Sigmoid colon (tissue), 7 donors: ENCODE data around the gene MYORG. TPM values are rescaled to one million over a fixed set of nuclear protein-coding genes. Genes with fewer than 3 reads are reported as not detected.

Experiments
- DNase-seq: peaks from one replicate; pipeline ENCODE4 v3.0.0-alpha.2; 2019
- H3K27ac ChIP-seq, 4 donors: fragments of 200-600 bp; sonication (generic); one replicate each; pipeline ENCODE4 v1.5.1; 2016 to 2019; ENCODE audit warnings: mild to moderate bottlenecking in 1 of 4
- H3K27me3 ChIP-seq, 3 donors: fragments of 200-600 bp; sonication (generic); one replicate each; pipeline ENCODE4 v1.5.1; 2019; ENCODE audit warnings: mild to moderate bottlenecking in 1 of 3
- H3K36me3 ChIP-seq, 4 donors: fragments of 200-600 bp; sonication (generic); one replicate each; pipeline ENCODE4 v1.5.1; 2016 to 2019
- H3K4me1 ChIP-seq, 4 donors: fragments of 200-600 bp; sonication (generic); one replicate each; pipeline ENCODE4 v1.5.1; 2017 to 2019
- H3K4me3 ChIP-seq, 4 donors: fragments of 200-600 bp; sonication (generic); one replicate each; pipeline ENCODE4 v1.5.1; 2017 to 2019; ENCODE audit warnings: mild to moderate bottlenecking in 2 of 4, moderate library complexity in 1 of 4
- H3K9me3 ChIP-seq, 4 donors: fragments of 200-600 bp in 3 of 4; sonication (generic) in 3 of 4; one replicate each; pipeline versions ENCODE4 v1.5.1 to v1.6.1; 2013 to 2019
- EP300 ChIP-seq, 4 donors: sonication (generic); formaldehyde crosslinking; IDR thresholded peaks; one replicate each; pipeline ENCODE4 v1.6.1; 2017; ENCODE audit warnings: antibody characterized with exemption in 4 of 4
- POLR2A ChIP-seq, 2 donors: fragments of 450-650 bp; IDR thresholded peaks; one replicate each; pipeline ENCODE4 v1.6.1; 2016; ENCODE audit warnings: antibody characterized with exemption in 2 of 2, mild to moderate bottlenecking in 2 of 2, moderate library complexity in 2 of 2
- POLR2AphosphoS5 ChIP-seq, 4 donors: sonication (generic); formaldehyde crosslinking; IDR thresholded peaks; one replicate each; pipeline ENCODE4 v1.6.1; 2017; ENCODE audit warnings: antibody characterized with exemption in 4 of 4
- WGBS, 2 donors: extraction: QIAGEN DNeasy Blood & Tissue Kit; methylation state at CpG; one replicate each; pipeline ENCODE4 v1.1.7; 2013; 5-methylcytosine and 5-hydroxymethylcytosine counted together
- intact Hi-C: fragments of 100-400 bp; cut with DNase I; formaldehyde crosslinking; loops from one replicate; pipeline ENCODE4 v1.15.1; 2023
- polyA plus RNA-seq, 3 donors: library from polyadenylated mRNA; stranded (reverse); fragments of 200-250 nt; gene quantifications; one replicate each; pipeline ENCODE4 v1.2.3, GENCODE V29; 2013
- total RNA-seq, 4 donors: library from RNA; depleted of rRNA; stranded (reverse); fragments of >200 nt; gene quantifications; one replicate each; pipeline ENCODE4 v1.1.0, GENCODE V29; 2016
- TF ChIP-seq, protein P1 (sequence below), 4 experiments: fragments of 450-650 bp in 3 of 4; fragments of 200-600 bp in 1 of 4; IDR thresholded peaks; one replicate each; pipeline ENCODE4 v1.5.1; 2016 to 2019; ENCODE audit warnings: antibody characterized with exemption in 4 of 4, mild to moderate bottlenecking in 3 of 4, moderate library complexity in 2 of 4
- donor health status: healthy with polysubstance abuse.
- donor health status: Bipolar disorder and iron deficiency.
- donor health status: healthy.

MYORG gene
- total and polyA plus RNA-seq, 7 donors: 3.0 to 23.5 (median 18.5) TPM

DNA sequence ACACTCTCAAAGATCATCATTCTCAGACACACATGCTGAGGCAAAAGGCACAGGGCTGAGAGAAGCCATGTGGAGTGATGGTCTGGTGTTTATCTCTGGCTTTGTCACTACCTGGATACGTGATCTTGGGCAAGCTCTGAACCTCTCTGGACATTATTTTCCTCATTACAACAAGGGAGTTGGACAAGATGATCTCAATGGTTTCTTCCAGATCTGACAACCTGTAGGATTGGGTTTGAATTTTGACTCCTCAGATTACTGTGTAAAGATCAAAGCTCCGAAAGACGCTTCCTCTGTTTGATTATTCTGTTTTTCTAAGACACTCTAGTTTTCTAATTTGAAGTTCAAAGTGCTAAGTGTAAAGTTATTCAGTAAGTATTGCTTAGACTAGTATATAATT is 27.4 kb downstream of the MYORG start:
- no peaks in the 10 kb centered on the region for H3K36me3 ChIP-seq
- 90 to 96% methylated on average over 3 of the region's 3 CpGs for WGBS, 2 donors
- no peaks in the 10 kb centered on the region for H3K9me3 ChIP-seq
- TF ChIP-seq POLR2A (IDR thresholded peaks at IDR 0.05): no peak
- no peak for TF ChIP-seq EP300 (IDR thresholded peaks at IDR 0.05)
- TF ChIP-seq POLR2AphosphoS5 (IDR thresholded peaks at IDR 0.05): no peak
- TF ChIP-seq, protein P1, sequence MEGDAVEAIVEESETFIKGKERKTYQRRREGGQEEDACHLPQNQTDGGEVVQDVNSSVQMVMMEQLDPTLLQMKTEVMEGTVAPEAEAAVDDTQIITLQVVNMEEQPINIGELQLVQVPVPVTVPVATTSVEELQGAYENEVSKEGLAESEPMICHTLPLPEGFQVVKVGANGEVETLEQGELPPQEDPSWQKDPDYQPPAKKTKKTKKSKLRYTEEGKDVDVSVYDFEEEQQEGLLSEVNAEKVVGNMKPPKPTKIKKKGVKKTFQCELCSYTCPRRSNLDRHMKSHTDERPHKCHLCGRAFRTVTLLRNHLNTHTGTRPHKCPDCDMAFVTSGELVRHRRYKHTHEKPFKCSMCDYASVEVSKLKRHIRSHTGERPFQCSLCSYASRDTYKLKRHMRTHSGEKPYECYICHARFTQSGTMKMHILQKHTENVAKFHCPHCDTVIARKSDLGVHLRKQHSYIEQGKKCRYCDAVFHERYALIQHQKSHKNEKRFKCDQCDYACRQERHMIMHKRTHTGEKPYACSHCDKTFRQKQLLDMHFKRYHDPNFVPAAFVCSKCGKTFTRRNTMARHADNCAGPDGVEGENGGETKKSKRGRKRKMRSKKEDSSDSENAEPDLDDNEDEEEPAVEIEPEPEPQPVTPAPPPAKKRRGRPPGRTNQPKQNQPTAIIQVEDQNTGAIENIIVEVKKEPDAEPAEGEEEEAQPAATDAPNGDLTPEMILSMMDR (IDR thresholded peaks at IDR 0.05): no peak
- peaks cover 2 to 33% (median 30%) of the 10 kb centered on the region in 4 donors for H3K4me1 ChIP-seq
- no peak overlapping the region for H3K4me3 ChIP-seq
- intact Hi-C loops: no loop called here
- H3K27ac ChIP-seq: no peak overlapping the region
- H3K27me3 ChIP-seq: no peaks in the 10 kb centered on the region
- no peak for DNase-seq

DNA sequence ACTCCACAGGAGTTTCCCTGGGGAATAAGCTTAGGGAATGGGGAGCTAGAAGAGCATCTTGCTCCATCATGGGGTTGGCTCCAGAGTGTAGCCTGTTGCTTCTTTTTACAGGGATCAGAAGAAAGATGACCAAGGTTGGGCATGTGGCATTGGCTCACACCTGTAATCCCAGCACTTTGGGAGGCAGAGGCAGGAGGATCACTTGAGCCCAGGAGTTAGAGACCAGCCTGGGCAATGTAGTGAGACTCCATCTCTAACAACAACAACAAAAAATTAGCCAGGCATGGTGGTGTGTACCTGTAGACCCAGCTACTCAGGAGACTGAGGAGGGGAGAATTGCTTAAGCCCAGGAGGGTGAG is 28.9 kb downstream of the MYORG start:
- H3K4me1 ChIP-seq: peaks cover 2 to 48% (median 45%) of the 10 kb centered on the region in 4 donors
- no peaks in the 10 kb centered on the region for H3K9me3 ChIP-seq
- H3K27ac ChIP-seq: peak overlapping the region in 3 of 4 donors; percentile 88 to 93 (median 91)
- no peaks in the 10 kb centered on the region for H3K36me3 ChIP-seq
- TF ChIP-seq, protein P1 (IDR thresholded peaks at IDR 0.05): no peak
- no peak for TF ChIP-seq POLR2A (IDR thresholded peaks at IDR 0.05)
- TF ChIP-seq POLR2AphosphoS5 (IDR thresholded peaks at IDR 0.05): no peak
- no peak for TF ChIP-seq EP300 (IDR thresholded peaks at IDR 0.05)
- no peaks in the 10 kb centered on the region for H3K27me3 ChIP-seq
- intact Hi-C loops: no loop called here
- H3K4me3 ChIP-seq: no peak overlapping the region
- no peak for DNase-seq

DNA sequence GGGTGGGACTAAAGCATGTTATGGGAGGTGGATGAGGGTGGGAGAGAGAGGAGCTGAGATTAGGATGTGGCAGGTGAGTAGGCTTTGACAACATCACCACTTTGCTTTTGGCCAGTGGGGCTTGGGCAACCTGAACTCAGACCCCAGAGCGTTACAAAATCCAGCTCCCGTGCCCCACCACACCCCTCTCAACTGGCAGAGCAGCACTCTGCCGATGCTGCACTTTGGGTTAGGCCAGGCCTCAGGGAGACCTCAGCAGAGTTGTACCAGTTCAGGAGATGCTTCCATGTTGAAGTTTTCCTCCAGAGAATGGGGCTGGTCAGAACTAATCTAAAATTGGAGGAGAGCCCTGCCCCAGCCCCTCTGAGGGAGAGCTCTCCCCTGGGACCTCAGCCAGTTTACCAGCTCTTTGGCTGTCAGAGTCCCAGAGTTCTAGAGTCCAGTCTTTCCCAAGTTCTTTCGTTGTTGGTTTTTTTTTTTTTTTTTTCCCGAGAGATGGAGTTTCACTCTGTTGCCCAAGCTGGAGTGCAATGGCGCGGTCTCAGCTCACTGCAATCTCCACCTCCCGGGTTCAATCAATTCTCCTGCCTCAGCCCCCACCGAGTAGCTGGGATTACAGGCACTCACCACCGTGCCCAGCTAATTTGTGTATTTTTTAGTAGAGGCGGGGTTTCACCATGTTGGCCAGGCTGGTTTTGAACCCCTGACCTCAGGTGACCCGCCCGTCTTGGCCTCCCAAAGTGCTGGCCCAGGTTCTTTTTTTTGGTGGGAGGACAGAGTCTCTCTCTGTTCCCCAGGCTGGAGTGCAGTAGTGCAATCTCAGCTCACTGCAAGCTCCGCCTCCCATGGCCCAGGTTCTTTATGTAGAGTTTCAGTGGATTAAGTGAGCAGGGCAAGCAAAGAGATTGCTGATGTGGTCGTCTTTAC is 29.6 kb downstream of the MYORG start:
- H3K9me3 ChIP-seq: no peaks in the 10 kb centered on the region
- intact Hi-C loops: no loop called here
- H3K27ac ChIP-seq: peak overlapping the region in 3 of 4 donors; percentile 88 to 93 (median 91)
- DNase-seq: peak; percentile 56
- no peak overlapping the region for H3K4me3 ChIP-seq
- TF ChIP-seq POLR2A (IDR thresholded peaks at IDR 0.05): no peak
- TF ChIP-seq, protein P1 (IDR thresholded peaks at IDR 0.05): no peak
- TF ChIP-seq POLR2AphosphoS5 (IDR thresholded peaks at IDR 0.05): no peak
- no peak for TF ChIP-seq EP300 (IDR thresholded peaks at IDR 0.05)
- H3K4me1 ChIP-seq: peaks cover 2 to 55% (median 52%) of the 10 kb centered on the region in 4 donors
- H3K27me3 ChIP-seq: no peaks in the 10 kb centered on the region
- WGBS, 2 donors: 91 to 93% methylated on average over 15 of the region's 15 CpGs
- H3K36me3 ChIP-seq: no peaks in the 10 kb centered on the region

DNA sequence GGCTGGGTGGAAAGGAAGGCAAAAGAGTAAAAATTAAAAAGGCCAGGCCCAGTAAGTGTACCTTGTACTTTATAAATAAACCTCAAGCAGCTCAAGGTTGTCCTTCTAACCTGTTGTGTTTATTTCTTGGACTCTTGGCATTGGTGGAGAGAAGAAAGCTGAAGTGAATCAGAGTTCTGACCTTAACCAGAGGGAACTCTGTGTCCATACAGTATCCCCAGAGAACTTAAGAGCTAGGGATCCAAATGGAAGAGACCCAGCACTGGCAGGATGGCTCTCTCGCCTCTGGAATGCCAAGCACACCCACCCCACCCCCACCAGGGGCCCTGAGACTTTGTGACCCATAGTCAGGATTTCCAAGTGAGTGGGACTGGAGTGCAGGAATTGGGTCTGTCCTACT is 33.1 kb downstream of the MYORG start:
- intact Hi-C loops: no loop called here
- Histone ChIP-seq H3K27me3 (no peaks in the 10 kb centered on the region), H3K4me1 (peaks cover 2 to 87% (median 79%) of the 10 kb centered on the region in 4 donors), H3K36me3 (peaks cover 0 to 8% (median 1%) of the 10 kb centered on the region in 4 donors), H3K27ac (peak overlapping the region; percentile 65 to 93 (median 90)), H3K4me3 (no peak overlapping the region), H3K9me3 (no peaks in the 10 kb centered on the region)
- DNase-seq: peak; percentile 60
- peak in 2 of 4 donors; percentile 67 to 82 for TF ChIP-seq EP300 (IDR thresholded peaks at IDR 0.05)
- TF ChIP-seq POLR2A (IDR thresholded peaks at IDR 0.05): no peak
- peak; percentile 1 to 47 (median 2) for TF ChIP-seq POLR2AphosphoS5 (IDR thresholded peaks at IDR 0.05)
- WGBS, 2 donors: 93 to 100% methylated on average over 1 of the region's 1 CpG

DNA sequence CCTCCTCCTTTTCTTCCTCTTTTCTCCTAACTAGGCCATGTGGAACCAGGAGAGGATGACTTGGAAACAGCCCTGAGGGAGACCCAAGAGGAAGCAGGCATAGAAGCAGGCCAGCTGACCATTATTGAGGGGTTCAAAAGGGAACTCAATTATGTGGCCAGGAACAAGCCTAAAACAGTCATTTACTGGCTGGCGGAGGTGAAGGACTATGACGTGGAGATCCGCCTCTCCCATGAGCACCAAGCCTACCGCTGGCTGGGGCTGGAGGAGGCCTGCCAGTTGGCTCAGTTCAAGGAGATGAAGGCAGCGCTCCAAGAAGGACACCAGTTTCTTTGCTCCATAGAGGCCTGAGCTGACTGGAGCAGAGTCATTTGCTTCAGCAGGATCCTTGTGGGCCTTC is 33.6 kb downstream of the MYORG start:
- DNase-seq: peak; percentile 95
- H3K4me1 ChIP-seq: peaks cover 2 to 91% (median 82%) of the 10 kb centered on the region in 4 donors
- TF ChIP-seq EP300 (IDR thresholded peaks at IDR 0.05) (peak in 2 of 4 donors; percentile 60 to 74), POLR2AphosphoS5 (IDR thresholded peaks at IDR 0.05) (peak; percentile 43 to 82 (median 64)), POLR2A (IDR thresholded peaks at IDR 0.05) (no peak)

More for the DNA sequence above, 33.6 kb downstream of the MYORG start:
- H3K4me3 ChIP-seq: no peak overlapping the region
- H3K9me3 ChIP-seq: no peaks in the 10 kb centered on the region
- 81 to 90% methylated on average over 5 of the region's 5 CpGs for WGBS, 2 donors
- intact Hi-C loops: no loop called here
- H3K36me3 ChIP-seq: peaks cover 0 to 8% (median 1%) of the 10 kb centered on the region in 4 donors
- peak overlapping the region; percentile 65 to 93 (median 90) for H3K27ac ChIP-seq
- no peaks in the 10 kb centered on the region for H3K27me3 ChIP-seq
